T-helper 9 cell (primary cell): ENCODE results near the gene MICB.
"Not testable (repeated sequence)": the region's sequence is repeated elsewhere in the genome, so short reads cannot be mapped to it uniquely, and the experiment has no call there.

Experiments used
- DNase-seq: peaks from one replicate; pipeline ENCODE4 v3.0.0-alpha.2; 2020
- total RNA-seq, 2 donors: gene quantifications; one replicate each; lab custom pipeline; 2026; lab: John Stamatoyannopoulos, UW

MICB gene
- total RNA-seq, result 31.1 to 37.1 reads per million in 2 donors

DNA sequence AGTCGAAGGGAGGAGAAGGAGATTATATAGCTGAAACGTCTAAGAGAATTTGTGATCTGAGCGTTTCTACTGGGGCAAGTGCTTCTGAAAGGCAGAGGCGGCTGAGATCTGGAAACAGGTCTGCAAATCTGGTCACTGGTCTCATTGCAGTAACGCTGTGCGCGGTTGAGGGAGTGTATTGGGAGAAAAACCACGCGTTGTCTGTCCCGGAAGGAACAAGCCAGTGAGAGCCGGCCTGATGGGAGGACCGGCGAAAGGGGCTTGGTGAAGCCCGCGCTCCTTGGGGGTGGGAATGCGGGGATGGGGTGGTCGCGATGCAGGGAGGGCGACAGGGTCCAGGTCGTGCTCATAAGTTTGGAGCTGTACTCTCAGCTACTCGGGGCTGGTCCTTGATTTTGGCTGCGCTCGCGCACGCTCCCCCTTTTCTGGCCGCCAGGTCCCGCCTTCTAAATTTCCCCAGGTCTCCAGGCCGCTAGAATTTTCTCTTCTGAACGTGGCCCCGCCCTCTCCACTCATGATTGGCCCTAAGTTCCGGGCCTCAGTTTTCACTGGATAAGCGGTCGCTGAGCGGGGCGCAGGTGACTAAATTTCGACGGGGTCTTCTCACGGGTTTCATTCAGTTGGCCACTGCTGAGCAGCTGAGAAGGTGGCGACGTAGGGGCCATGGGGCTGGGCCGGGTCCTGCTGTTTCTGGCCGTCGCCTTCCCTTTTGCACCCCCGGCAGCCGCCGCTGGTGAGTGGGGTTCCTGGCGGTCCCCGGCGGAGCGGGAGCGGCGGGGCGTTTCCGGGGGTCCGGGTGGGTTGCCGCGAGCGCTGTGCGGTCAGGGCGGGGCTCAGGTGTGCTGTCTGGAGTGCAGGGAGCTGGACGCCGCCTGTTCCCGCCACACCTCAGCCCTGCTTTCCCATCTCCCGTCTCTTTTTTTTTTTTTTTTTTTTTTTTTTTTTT lies at the start of gene MICB:
Gene MICB (plus strand): TSS at position 615 of the 946 bp plus-strand sequence. CDS start 49 bp downstream, at position 664.
- DNase-seq, result peak; percentile 83

DNA sequence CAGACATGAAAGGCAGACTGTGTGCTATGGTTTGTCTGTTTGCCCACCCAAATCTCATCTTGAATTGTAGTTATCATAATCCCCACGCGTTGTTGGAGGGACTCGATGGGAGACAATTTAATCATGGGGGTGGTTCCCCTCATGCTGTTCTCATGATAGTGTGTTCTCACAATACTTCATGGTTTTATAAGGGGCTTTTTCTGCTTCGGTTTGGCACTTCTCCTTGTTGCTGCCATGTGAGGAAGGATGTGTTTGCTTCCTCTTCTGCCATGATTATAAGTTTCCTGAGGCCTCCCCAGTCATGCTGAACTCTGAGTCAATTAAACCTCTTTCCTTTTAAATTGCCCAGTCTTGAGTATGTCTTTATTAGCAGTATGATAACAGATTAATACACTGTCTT lies 47.2 kb upstream of the MICB start:
- DNase-seq, result no peak

DNA sequence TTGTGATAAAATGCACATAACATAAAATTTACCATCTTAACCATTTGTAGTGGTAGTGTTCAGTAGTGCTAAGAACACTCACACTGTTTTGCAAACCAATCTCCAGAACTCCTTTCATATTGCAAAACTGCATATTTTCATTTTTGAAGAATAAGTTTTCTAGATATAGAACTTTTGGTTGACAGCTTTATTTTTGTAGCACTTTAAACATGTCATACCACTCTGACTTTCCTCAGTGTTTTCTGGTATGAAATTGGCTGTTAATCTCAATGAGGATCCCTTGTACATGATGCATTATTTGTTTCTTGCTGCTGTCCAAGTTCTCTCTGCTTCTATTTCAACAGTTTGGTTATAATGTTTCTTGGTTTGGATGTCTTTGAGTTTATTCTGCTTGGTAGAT lies 45.1 kb upstream of the MICB start:
- DNase-seq, result no peak

DNA sequence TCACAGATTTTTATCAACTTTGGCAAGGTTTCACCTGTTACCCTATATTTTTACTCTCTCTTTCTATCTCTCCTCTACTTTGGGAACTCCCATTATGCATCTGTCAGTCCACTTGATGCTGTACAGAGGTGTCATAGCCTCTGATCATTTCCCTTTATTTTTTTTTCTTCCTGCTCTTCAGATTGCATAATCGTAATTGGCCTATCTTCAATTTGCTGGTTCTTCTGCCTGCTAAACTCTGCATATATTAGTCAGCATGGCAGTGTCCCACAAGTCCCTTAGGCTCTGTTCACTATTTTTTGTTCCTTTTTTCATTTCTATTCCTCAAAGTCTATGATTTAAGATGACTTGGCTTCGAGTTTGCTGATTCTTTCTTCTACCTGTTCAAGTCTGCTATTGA lies 44.7 kb upstream of the MICB start:
- DNase-seq, result no peak

DNA sequence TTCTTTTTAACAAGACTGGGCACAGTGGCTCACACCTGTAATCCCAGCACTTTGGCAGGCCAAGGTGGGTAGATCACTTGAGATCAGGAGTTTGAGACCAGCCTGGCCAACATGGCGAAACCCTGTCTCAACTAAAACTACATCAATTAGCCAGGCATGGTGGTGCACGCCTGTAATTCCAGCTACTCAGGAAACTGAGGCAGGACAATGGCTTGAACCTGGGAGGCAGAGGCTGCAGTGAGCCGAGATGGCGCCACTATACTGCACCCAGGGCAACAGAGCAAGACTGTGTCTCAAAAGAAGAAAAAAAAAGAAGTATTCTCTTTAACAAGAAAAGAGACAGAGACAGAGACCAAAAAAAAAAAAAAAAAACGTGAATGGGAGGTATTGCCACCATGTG lies 38.1 kb upstream of the MICB start:
- not testable (repeated sequence) for DNase-seq

DNA sequence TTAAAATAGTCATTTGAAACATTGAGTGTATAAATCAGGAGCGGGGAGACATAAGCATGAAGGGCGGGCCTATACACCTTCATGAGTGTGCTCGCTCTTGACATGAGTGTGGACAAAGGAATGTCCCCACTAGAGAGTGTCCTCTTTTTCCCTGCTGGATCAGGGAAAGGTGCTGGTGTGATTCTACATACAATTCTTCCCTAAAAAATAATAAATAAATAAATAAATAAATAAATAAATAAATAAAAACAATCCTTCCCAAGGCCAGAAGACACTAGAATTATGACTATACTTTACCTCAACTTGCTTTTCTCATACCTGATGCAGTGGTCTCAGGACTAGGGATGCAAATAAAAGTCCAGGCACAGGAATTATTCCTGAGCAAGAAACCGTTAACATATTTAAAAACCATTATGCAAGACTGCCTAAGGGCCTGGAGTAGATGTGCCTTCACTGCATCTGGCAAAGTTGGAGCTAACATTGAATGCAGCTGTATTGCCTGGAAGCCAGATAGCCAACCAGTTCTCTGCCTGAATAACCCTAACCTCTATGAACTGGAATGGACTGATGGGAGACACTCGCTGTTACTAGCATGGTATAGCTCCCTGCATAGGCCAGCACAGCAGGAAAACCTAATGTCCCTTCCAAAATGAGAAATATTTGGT lies 37.5 kb upstream of the MICB start:
- DNase-seq, result no peak

DNA sequence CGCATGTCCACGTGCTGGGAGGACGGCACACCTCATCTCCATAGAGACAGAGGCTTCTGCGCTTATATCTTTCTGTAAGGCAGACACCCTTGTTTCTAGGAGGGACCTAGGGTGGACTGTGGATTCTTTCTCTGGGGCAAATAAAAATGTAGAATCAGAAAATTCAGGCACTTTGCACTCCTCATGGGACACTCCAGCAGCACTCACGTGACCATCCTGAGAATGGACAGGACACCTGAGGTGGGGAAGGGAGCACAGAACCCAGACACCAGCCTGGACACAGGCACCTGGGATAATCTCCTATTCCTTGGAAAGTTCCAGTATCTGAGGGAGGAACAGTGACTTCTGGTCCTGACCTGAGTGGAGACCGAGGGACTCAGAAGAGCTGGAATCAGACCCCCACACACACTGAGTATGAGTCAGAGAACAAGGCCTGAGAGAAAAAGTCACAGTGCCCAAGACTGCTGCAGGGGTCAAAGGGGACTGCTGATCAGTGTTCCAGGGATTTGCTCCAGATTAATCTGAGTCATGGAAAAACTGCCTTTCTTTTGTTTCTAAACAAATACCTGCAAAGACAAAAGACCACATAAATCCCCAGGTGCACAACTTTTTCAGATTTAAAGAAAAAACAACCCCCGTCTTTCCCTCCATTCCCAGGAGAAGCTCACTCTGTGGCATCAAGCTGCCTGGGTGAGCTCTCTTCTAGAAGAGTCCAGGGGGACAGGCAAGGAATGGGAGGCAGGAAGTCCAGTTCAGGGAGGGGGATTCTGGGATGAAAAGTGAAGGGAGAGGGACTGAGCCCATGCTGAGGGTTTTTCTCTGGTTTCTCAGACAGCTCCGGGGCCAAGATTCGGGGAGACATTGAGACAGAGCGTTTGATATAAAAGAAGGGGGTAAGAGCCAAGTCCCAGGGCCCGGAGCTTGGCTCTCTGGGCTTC lies 35.6 kb upstream of the MICB start:
- DNase-seq, result no peak

DNA sequence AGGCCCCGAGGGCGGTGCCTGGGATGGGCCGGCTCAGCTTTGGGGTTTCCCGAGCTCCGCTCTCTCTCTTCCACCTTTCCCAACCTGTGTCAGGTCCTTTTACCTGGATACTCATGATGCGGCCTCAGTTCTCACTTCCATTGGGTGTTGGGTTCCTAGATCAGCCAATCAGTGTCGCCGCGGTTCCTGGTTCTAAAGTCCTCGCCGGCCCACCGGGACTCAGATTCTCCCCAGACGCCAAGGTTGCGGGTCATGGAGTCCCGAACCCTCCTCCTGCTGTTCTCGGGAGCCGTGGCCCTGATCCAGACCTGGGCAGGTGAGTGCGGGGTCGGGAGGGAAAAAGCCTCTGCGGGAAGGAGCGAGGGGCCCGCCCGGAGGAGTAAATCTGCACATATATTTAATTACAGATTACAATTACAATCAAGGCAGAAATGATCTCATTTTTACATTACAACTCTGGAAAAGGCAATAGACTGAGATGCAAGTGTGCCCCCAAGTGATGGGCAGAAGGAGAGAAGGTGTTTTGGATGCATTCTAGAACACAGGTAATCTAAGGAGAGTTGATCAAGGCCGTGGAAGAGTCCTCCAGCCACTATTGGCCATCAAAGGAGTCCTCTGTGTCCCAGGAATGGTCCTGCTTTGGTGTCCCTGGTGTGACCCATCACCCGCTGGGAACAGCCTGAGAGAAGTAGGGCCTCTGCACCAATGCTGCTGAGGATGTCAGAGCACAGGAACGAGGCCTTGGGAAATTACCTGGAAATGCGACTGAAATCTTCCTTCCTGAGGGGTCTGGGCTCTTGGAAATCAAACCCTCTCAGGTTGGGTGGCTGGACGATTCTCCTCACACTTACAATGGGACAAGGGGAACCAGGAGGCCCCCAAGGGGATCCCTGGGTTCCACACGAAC lies 34.7 kb upstream of the MICB start:
- DNase-seq, result peak; percentile 88

DNA sequence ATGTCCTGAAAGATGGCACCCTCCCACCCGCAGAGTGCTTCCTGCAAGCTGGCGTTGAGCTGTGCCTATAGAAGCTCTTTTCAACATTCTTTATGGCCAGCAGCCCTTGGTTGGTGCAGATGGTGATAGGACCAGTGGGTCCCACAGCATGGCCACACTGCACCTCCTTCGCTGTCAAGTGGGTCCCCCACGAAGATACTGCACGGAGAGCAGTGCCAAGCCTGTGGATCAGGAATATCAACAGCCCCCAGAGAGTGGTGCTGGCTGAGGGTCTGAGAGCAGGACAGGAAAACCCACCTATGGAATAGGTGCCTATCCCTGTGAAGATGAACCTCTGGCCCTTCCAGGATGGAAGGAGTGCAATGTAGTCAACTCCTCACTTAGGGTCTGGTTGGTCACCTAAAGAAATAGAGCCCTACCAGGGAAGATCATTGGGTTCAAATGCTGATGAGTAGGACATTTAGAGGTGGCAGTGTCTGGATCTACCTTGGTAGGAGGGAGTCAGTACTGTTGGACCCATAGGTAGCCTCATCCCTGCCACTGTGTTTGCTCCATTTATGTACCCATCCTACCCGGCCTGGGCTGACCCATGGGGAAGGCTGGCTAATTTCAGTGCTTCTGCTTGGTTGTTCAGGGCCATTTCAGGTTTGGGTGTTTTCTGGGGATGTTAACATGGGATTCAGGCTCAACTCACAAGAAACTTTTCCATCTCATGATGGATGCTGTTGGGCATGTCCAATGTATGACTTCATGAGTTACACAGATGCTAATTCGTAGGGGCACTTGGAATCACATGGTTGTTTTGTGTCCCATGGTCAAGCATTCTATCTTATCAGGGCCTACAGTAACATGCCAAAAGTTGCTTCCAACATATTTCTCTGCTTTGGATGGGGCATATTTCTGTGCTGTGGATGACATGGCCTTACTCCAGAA lies 33.4 kb upstream of the MICB start:
- DNase-seq, result no peak

DNA sequence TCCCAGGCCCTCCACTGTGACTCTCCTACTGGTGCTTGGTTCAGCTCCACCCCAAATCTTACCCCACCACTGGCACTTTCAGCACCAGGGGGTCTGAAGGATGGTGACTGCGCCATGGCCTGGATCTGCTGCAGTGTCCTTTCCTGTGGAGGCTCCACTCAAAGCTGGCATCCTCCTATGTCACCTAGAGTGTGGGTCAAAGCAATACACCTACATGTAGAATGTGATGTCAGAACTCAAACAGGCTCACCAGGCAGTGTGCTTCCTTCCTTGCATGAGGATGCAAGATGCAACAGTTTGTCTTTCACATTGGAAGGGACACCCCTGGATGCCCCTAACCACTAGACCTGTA lies 32.8 kb upstream of the MICB start:
- DNase-seq, result no peak

DNA sequence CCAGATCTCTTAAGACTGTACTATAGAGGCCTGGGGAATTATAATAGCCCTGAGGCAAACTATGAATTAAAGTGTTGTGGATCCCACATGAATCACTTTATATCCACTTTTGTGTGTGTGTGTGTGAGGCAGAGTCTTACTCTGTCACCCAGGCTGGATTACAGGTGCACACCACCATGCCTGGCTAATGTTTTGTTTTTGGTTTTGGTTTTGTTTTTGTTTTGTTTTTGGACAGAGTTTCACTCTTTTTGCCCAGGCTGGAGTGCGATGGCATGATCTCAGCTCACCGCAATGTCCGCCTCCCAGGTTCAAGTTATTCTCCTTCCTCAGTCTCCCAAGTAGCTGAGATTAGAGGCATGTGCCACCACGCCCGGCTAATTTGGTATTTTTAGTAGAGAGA lies 32.2 kb upstream of the MICB start:
- DNase-seq, result no peak

DNA sequence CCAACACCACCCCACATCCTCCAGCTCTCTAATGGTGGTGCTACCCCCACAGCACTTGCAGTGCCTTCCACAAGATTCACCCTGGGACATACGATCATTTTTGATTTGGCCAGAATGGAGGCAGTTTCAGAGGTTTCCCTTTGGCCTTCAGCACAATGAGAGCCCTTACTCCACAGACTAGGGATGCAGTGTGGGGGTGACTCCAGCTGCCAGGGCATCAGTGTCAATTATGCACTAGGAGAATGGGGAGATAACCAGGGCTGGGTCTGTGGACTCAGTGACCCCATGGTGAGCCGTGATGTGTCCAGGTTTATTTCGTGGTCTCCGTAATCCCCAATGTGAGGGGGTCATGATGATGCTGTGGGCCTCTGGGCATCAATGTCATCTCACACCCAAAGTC lies 31.5 kb upstream of the MICB start:
- DNase-seq, result no peak

DNA sequence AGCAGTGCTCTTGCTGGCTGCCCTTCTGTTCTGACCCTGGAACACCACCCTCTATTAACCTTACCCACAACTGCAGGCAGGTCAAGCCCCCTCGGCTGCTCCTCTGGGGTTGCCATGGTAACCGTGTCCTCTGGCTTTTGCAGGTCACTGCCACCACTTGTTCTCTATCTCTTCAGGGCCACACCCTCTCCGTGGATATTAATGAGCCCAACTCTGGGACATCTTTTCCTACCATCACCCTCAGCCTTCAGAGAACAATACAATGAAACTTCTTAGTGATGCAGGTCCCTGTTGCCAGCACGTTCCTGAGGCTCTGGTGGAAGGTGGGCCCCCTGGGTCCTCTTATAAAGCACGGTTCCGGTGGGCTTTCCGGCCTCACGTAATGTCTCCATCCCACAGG lies 30.8 kb upstream of the MICB start:
- no peak for DNase-seq

DNA sequence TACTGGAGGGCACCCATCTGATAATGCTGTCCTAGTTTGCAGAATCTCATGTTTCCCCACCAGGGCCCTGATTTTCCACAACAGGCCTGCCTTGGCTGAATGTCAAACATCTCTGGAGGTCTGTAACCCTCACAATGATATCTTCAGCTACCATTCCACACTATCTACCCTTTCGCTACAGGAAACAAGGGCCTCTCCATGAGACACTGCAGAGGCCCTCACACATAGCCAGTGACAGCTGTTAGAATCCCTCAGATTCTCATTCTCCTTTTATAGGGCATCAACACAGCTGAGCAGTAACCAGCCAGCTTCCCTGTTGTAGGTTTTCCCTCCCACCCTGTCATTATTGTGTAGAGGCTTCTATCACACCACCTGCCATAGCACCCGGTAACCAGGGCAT lies 29.6 kb upstream of the MICB start:
- no peak for DNase-seq

DNA sequence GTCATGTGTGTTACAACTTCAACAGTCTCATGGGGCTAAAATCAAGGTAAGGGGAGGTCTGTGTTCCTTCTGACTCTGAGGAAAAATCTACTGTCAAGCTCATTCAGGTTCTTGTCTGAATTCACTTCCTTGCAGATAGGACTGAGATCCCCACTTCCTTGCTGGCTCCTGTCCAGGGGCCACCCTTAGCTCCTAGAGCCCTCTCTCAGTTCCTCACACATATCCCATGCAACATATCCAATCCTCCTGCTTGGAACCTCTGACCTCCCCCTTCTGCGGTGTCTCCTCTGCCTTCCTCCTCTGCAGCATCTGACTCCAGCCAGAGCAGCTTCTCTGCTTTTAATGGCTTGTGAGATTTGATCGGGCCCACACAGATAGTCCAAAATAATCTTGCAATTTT lies 27.1 kb upstream of the MICB start:
- no peak for DNase-seq

DNA sequence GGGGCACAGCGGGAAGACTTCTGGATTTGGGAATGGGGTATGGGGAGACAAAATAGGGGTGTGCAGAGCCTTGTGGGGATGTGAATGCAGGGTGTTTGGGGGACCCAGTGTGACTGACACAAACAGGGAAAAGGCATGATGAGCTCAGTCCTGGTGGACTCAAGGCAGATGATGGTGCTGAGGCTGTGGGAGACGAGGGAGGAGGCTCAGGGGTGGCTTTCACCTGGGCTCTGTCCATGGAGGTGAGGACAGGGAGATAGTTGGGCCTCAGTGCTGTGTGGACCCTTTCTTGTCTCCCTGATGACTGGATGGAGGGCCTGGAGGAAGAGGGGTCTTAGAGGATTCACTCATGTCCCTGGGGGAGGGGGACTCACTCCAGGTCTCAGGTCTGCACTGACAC lies 26.2 kb upstream of the MICB start:
- DNase-seq, result no peak

DNA sequence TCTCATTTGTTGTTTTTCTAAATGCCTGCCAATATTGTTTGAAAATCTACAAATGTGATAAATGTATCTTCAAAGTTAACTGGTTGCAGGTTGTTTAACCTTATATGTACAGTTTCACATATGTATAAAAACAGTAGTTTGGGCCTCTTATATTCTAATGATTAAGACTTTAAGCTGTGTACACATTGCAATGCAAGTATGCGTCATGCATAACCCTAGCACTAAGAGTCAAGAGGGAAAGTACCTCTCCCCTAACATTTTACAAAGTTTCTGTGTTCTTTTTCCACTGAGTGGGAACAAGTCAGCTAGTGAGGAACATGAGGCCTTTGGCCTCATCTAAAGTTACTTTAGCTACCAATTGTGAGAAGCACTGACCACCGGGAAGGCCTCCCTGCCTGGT lies 25.7 kb upstream of the MICB start:
- no peak for DNase-seq

DNA sequence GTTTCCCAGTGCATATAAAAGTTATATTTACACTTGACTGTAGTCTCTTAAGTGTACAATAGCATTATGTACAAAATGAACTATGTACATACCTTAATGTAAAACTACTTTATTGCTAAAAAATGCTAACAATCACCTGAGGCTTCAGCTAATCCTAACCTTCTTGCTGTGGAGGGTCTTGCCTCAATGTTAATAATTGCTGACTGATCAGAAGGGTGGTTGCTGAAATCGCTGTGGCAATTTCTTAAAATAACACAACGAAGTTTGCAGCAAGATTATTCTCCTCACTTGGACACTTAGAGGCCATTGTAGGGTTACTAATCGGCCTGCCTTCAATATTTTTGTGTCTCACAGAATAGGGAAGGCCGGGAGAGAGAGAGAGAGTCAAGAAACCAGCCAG lies 24.7 kb upstream of the MICB start:
- no peak for DNase-seq

DNA sequence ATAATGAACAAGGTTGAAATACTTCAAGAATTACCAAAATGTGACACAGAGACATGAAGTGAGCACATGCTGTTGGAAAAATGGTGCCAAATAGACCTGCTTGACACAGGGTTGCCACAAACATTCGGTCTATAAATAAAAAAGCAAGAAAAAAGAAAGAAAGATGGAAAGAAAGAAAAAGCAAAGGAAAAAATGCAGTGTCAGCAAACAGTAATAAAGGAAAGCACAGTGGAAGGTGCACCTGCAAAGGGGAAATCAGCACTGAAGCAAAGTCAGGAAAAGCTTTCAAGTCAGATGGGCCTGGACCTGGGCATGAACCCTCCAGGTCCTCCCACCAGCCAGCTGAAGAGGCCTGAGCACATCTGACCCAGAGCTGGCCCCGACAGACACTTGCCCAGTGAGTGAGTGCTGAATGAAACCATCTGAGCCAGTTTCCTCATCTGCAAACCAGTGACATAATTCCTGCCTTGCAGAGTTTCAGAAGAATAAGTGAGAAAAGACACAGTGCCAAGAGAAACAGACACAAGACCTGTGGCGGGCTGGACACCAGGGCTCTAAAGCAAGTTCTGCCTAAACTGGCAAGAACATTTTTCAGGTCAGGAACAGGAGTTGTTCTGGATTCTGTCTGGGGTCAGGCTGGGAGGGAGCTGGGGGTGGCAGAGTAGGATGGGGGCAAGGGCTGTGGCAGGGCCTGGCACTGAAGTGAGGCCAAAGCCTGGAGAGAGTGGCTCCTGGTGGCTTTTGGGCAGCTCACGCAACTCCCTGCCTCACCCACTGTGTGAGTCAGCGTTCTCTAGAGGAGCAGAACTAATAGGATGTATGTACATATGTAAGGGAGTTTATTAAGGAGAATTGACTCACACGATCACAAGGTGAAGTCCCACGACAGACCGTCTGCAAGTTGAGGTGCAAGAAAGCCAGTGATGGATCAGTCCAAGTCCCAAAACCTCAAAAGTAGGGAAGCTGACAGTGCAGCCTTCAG lies 23.9 kb upstream of the MICB start:
- DNase-seq, result no peak

DNA sequence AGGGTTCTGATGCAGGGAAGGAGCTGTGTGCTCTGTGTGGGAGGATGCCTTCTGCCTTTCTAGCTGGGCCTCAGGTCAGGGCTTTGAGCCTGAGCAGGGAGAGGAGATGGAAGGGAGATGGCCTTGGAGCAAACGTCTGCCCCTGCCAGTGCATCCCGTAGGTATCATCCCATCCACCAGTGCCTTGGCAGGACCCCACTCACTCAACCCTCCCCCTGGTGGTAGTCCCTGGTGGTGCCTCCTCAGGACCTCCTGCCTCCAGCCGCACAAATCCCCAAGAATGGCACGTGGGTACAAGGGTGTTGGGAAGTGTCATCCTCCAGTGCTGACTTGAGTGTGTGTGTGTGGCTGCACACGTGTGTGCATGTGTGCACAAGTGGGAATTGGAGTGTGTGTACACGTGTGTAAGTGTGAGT lies 23.1 kb upstream of the MICB start:
- no peak for DNase-seq
